Transverse colon (tissue), 4 donors: Measurements from ENCODE around the gene RCAN2.

ENCODE experiments used
- CTCF ChIP-seq, 5 experiments: fragments of 200-600 bp in 3 of 5; fragments of 450-650 bp in 2 of 5; sonication (generic) in 3 of 5; IDR thresholded peaks; 1 replicate in 2 of 5; 2 replicates in 3 of 5; pipeline ENCODE4 v1.5.1; 2016 to 2017; ENCODE audit warnings: antibody characterized with exemption in 5 of 5, inconsistent platforms in 3 of 5, mild to moderate bottlenecking in 2 of 5, moderate library complexity in 1 of 5
- POLR2A ChIP-seq: fragments of 450-650 bp; IDR thresholded peaks from one replicate; pipeline ENCODE4 v1.6.1; 2016; ENCODE audit warnings: antibody characterized with exemption, mild to moderate bottlenecking, moderate library complexity
- POLR2AphosphoS5 ChIP-seq, 3 donors: sonication (generic); formaldehyde crosslinking; IDR thresholded peaks; one replicate each; pipeline ENCODE4 v1.6.1; 2016; ENCODE audit warnings: antibody characterized with exemption in 3 of 3

GRCh38 chr6:46472243-46472642, 19.0 kb downstream of the RCAN2 start:
- TF ChIP-seq CTCF (IDR thresholded peaks at IDR 0.05): no peak
- TF ChIP-seq POLR2A: no peak
- no peak for TF ChIP-seq POLR2AphosphoS5 (IDR thresholded peaks at IDR 0.05)
